ENCODE results near the gene TRA2A. TPM values are rescaled to one million over a fixed set of nuclear protein-coding genes. Genes with fewer than 3 reads are reported as not detected.

TRA2A gene
- total and polyA plus RNA-seq, 2 of the 13 experiments (the other 11 are each of a cell fraction or from before 2014, with no cell fraction given) = 39.1 to 41.6 TPM

- TF ChIP-seq ZFP41 (CRISPR knock-in tag; IDR thresholded peaks at IDR 0.05; ENCODE audit: borderline replicate concordance) (no peak), WIZ (CRISPR knock-in tag; IDR thresholded peaks at IDR 0.05) (no peak), ZKSCAN1 (IDR thresholded peaks at IDR 0.05; ENCODE audit: low read length) (no peak), SALL1 (CRISPR knock-in tag; IDR thresholded peaks at IDR 0.05) (peak; percentile 75), ZNF18 (CRISPR knock-in tag; IDR thresholded peaks at IDR 0.05; ENCODE audit: insufficient replicate concordance) (no peak), MEIS2 (CRISPR knock-in tag; IDR thresholded peaks at IDR 0.05) (0 out of 2 replicates have a peak, but pooled peaks have one; percentile 49), ZBTB4 (CRISPR knock-in tag; IDR thresholded peaks at IDR 0.05; ENCODE audit: borderline replicate concordance) (no peak), MIER3 (CRISPR knock-in tag; IDR thresholded peaks at IDR 0.05; ENCODE audit: borderline replicate concordance) (no peak), NFYC (CRISPR knock-in tag; IDR thresholded peaks at IDR 0.05) (0 out of 2 replicates have a peak, but pooled peaks have one; percentile 19), ZNF772 (CRISPR knock-in tag; IDR thresholded peaks at IDR 0.05) (no peak), ZNF276 (CRISPR knock-in tag; IDR thresholded peaks at IDR 0.05; ENCODE audit: low read depth) (no peak), ZNF138 (CRISPR knock-in tag; IDR thresholded peaks at IDR 0.05; ENCODE audit: low read depth) (no peak), ZBTB43 (CRISPR knock-in tag; conservative IDR thresholded peaks at IDR 0.05) (no peak), ZBED4 (CRISPR knock-in tag; IDR thresholded peaks at IDR 0.05; ENCODE audit: borderline replicate concordance) (no peak), GPN1 (CRISPR knock-in tag; IDR thresholded peaks at IDR 0.05; ENCODE audit: borderline replicate concordance) (no peak), THAP11 (CRISPR knock-in tag; IDR thresholded peaks at IDR 0.05) (no peak; the same call in 1 of the 2 replicates), ZNF24 (IDR thresholded peaks at IDR 0.05) (no peak)
Measured at GRCh38 chr7:23471106-23471859, 60.5 kb downstream of the TRA2A start (continued).

Data from HepG2 (cell line).